K562 (cell line): ENCODE data around the gene SNIP1. TPM values are rescaled to one million over a fixed set of nuclear protein-coding genes. Genes with fewer than 3 reads are reported as not detected.

ENCODE experiments used
- ATAC-seq: fragments of 200-7000 bp; cut with Tn5 transposase; 3 replicates; pipeline ENCODE4 v1.9.1; 2020; ENCODE audit warnings: moderate library complexity
- BruUV-seq: library from RNA; stranded (reverse); fragments of 400-500 nt; replicated peaks from 2 replicates; lab custom pipeline; 2021; lab: Mats Ljungman, UMichigan
- CTCF ChIA-PET: fragments of 300-600 bp; formaldehyde crosslinking; extraction: SDS; loops from one replicate; lab custom pipeline; 2021; ENCODE audit warnings: low intra/inter-chr PET ratio; lab: Yijun Ruan, JAX
- POLR2A ChIA-PET: fragments of 300-600, 350-650 bp; sonication (Branson Sonifier 250); formaldehyde crosslinking; extraction: SDS; loops from one replicate; lab custom pipeline; 2021; ENCODE audit warnings: antibody characterized with exemption, inconsistent platforms; lab: Yijun Ruan, JAX
- DNase-seq, 4 experiments: peaks; one replicate each; pipeline versions ENCODE4 v3.0.0 to v3.0.0-alpha.2; 2011 to 2018; ENCODE audit warnings: low spot score in 3 of 4, mixed read lengths in 3 of 4; ENCODE audit errors: extremely low read depth in 1 of 4
- FAIRE-seq: peaks from 2 replicates; lab custom pipeline; 2011; peaks lifted over from hg19 to GRCh38; lab: Jason Lieb, UNC
- H2AFZ ChIP-seq: 2 replicates; pipeline ENCODE4 v1.6.0; 2011; ENCODE audit warnings: low read depth, low read length, control low read depth, inconsistent platforms
- H3K27ac ChIP-seq: fragments of 200-600 bp; 3 replicates; pipeline ENCODE4 v1.8.0; 2011; ENCODE audit warnings: low read depth, mild to moderate bottlenecking, control low read depth, inconsistent platforms, low read length, moderate library complexity, mixed read lengths; ENCODE audit errors: extremely low read depth
- H3K27me3 ChIP-seq, 2 experiments: fragments of 300-600 bp in 1 of 2; 2 replicates in 1 of 2; 3 replicates in 1 of 2; pipeline versions ENCODE4 v1.6.0 to v1.8.0; 2011; ENCODE audit warnings: inconsistent platforms in 2 of 2, low read length in 2 of 2, mild to moderate bottlenecking in 1 of 2, mixed read lengths in 1 of 2, moderate library complexity in 1 of 2; ENCODE audit not compliant: control insufficient read depth in 2 of 2, insufficient read depth in 2 of 2
- H3K36me3 ChIP-seq: fragments of 300-600 bp; 3 replicates; pipeline ENCODE4 v1.8.0; 2011; ENCODE audit warnings: mild to moderate bottlenecking, low read length, inconsistent platforms; ENCODE audit not compliant: control insufficient read depth, insufficient read depth
- H3K4me1 ChIP-seq, 2 experiments: fragments of 200-600 bp in 1 of 2; replicated peaks in 1 of 2; 2 replicates in 1 of 2; 3 replicates in 1 of 2; pipeline versions ENCODE4 v1.5.1 to v1.8.0; 2011; ENCODE audit warnings: inconsistent platforms in 2 of 2, low read length in 2 of 2, mild to moderate bottlenecking in 1 of 2, mixed read lengths in 1 of 2, moderate library complexity in 1 of 2; ENCODE audit not compliant: control insufficient read depth in 2 of 2, insufficient read depth in 2 of 2
- H3K4me2 ChIP-seq: 2 replicates; pipeline ENCODE4 v1.6.1; 2011; ENCODE audit warnings: low read length, control low read depth, inconsistent platforms, mixed read lengths; ENCODE audit not compliant: insufficient read depth
- H3K4me3 ChIP-seq: fragments of 200-600 bp; sonication (generic), shearing (Covaris generic); 2 replicates; pipeline ENCODE4 v1.5.1; 2016; ENCODE audit warnings: control low read depth, inconsistent platforms
- H3K79me2 ChIP-seq: fragments of 200-600 bp; 3 replicates; pipeline ENCODE4 v1.8.0; 2011; ENCODE audit warnings: low read length, inconsistent platforms; ENCODE audit not compliant: control insufficient read depth, insufficient read depth
- H3K9ac ChIP-seq, 2 experiments: 2 replicates each; pipeline versions ENCODE4 v1.6.0 to v1.6.1; 2011; ENCODE audit warnings: low read depth in 2 of 2, low read length in 2 of 2, control low read depth in 1 of 2, inconsistent platforms in 1 of 2, mild to moderate bottlenecking in 1 of 2, mixed read lengths in 1 of 2; ENCODE audit not compliant: insufficient read depth in 1 of 2
- H3K9me1 ChIP-seq: one replicate; pipeline ENCODE4 v1.6.0; 2011; ENCODE audit warnings: inconsistent platforms, mild to moderate bottlenecking, low read length, moderate library complexity; ENCODE audit not compliant: control insufficient read depth, insufficient read depth
- H3K9me3 ChIP-seq: replicated peaks from 2 replicates; pipeline ENCODE4 v1.5.1; 2011; ENCODE audit warnings: low read depth, low read length, inconsistent platforms; ENCODE audit not compliant: control insufficient read depth, insufficient read depth
- H4K20me1 ChIP-seq: replicated peaks from 2 replicates; pipeline ENCODE4 v1.6.1; 2011; ENCODE audit warnings: low read length, inconsistent platforms, mixed read lengths; ENCODE audit not compliant: control insufficient read depth, insufficient read depth
- C11orf30 ChIP-seq: fragments of 450-650 bp; IDR thresholded peaks from 2 replicates; pipeline ENCODE4 v1.6.1; 2016; ENCODE audit warnings: low read depth, mild to moderate bottlenecking
- CHD2 ChIP-seq: IDR thresholded peaks from 2 replicates; pipeline ENCODE4 v1.6.1; 2011; ENCODE audit warnings: low read depth, low read length
- FUS ChIP-seq: fragments of 200-400 bp; formaldehyde crosslinking; optimal IDR thresholded peaks from 2 replicates; pipeline ENCODE3; 2017; ENCODE audit warnings: low read depth, low read length
- NCOA2 ChIP-seq, 2 experiments: fragments of 450-650 bp; IDR thresholded peaks; 2 replicates each; pipeline ENCODE4 v1.6.1; 2018; ENCODE audit warnings: mild to moderate bottlenecking in 2 of 2, moderate library complexity in 1 of 2; ENCODE audit not compliant: partially characterized antibody in 2 of 2
- NFE2 ChIP-seq: IDR thresholded peaks from 2 replicates; pipeline ENCODE4 v1.6.1; 2014; ENCODE audit warnings: antibody characterized with exemption, low read depth
- ZNF324 ChIP-seq: fragments of 250-450 bp; sonication (Bioruptor Pico); IDR thresholded peaks from 2 replicates; pipeline ENCODE4 v1.4.0; 2020; ENCODE audit warnings: mild to moderate bottlenecking
- ZNF589 ChIP-seq: fragments of 200-800 bp; sonication (Bioruptor generic); IDR thresholded peaks from 2 replicates; pipeline ENCODE4 v1.6.1; 2016; ENCODE audit warnings: low read depth, missing genetic modification characterization, missing compliant biosample characterization
- in situ Hi-C: fragments of 300-500 bp; cut with MboI; formaldehyde crosslinking; loops from 4 replicates; pipeline ENCODE4 v1.15.0; 2018; ENCODE audit warnings: inconsistent platforms, mixed read lengths
- intact Hi-C: fragments of 100-400 bp; cut with micrococcal nuclease; formaldehyde crosslinking; loops from 2 replicates; pipeline ENCODE4 v1.14.2; 2022
- polyA plus RNA-seq, 8 experiments: library from polyadenylated mRNA; depleted of rRNA in 4 of 8; stranded (reverse) in 5 of 8; unstranded in 3 of 8; fragments of >200 nt; fragmentation: Nextera tagmentation in 2 of 8; fragmentation: Illumina TruSeq in 1 of 8; extraction: Ambion mirVana in 2 of 8; extraction: Trizol in 1 of 8; gene quantifications; 2 replicates each; pipeline versions ENCODE4 v1.2.1 to v1.2.3, GENCODE V29; 2011 to 2014; ENCODE audit warnings: inconsistent platforms in 1 of 8, missing spikeins in 1 of 8
- total RNA-seq, 7 experiments: library from RNA; depleted of rRNA in 6 of 7; stranded (reverse); fragments of >200 nt in 6 of 7; fragmentation: Illumina TruSeq in 2 of 7; extraction: Trizol in 2 of 7; gene quantifications; 2 replicates each; pipeline versions ENCODE4 v1.2.1 to v1.2.3, GENCODE V29; 2011 to 2021; ENCODE audit warnings: low replicate concordance in 1 of 7
- TF ChIP-seq, protein P1 (sequence below), 2 experiments: IDR thresholded peaks; 2 replicates each; pipeline ENCODE4 v1.6.1; 2012; ENCODE audit warnings: improper control_type of control experiment in 2 of 2, low read depth in 2 of 2, low read length in 2 of 2, borderline replicate concordance in 1 of 2
- TF ChIP-seq, protein P2 (sequence below): fragments of 250-450 bp; sonication (Bioruptor Pico); IDR thresholded peaks from 2 replicates; pipeline ENCODE4 v1.8.0; 2022; ENCODE audit warnings: inconsistent platforms
- TF ChIP-seq, protein P3 (sequence below): fragments of 450-650 bp; formaldehyde crosslinking; IDR thresholded peaks from 2 replicates; pipeline ENCODE4 v1.4.0; 2022; ENCODE audit warnings: missing genetic modification characterization

SNIP1 gene
- total and polyA plus RNA-seq, 9 of the 15 experiments (the other 6 are each of a cell fraction or from before 2014, with no cell fraction given): 2.9 to 25.9 (median 14.6) TPM

DNA sequence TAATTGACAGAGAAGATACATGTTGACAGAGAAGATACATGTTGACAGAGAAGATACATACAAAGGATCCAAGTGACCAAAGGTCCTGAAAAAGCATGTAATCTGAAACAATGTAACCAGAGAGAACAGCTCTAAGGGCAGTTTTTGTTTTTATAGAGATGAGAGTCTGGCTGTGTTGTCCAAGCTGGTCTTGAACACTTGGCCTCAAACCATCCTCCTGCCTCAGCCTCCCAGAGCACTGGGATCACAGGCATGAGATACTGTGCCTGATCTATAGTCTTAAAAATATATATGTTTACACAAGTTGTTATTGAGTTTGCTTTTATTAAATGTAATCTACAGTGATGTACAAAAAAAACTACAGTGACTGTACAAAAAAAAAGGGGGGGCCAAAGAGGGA, 52.0 kb downstream of the SNIP1 start:
- H3K36me3 ChIP-seq: peaks cover 82% of the 10 kb centered on the region
- ChIA-PET CTCF (no interaction called here), POLR2A (interaction anchor here (6.1 to 8.8 kb wide), 2 partner anchors 12 to 17 kb away, joined by 42 to 65 read pairs; partner anchors contain the start of gene MEAF6)

More for the DNA sequence above, 52.0 kb downstream of the SNIP1 start:
- BruUV-seq: no TSS peak
- H2AFZ ChIP-seq: no peak overlapping the region
- TF ChIP-seq, protein P1, sequence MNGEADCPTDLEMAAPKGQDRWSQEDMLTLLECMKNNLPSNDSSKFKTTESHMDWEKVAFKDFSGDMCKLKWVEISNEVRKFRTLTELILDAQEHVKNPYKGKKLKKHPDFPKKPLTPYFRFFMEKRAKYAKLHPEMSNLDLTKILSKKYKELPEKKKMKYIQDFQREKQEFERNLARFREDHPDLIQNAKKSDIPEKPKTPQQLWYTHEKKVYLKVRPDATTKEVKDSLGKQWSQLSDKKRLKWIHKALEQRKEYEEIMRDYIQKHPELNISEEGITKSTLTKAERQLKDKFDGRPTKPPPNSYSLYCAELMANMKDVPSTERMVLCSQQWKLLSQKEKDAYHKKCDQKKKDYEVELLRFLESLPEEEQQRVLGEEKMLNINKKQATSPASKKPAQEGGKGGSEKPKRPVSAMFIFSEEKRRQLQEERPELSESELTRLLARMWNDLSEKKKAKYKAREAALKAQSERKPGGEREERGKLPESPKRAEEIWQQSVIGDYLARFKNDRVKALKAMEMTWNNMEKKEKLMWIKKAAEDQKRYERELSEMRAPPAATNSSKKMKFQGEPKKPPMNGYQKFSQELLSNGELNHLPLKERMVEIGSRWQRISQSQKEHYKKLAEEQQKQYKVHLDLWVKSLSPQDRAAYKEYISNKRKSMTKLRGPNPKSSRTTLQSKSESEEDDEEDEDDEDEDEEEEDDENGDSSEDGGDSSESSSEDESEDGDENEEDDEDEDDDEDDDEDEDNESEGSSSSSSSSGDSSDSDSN (IDR thresholded peaks at IDR 0.05; ENCODE audit: borderline replicate concordance in 1 of 2, low read depth in 2 of 2, low read length in 2 of 2): no peak
- TF ChIP-seq CHD2 (no peak), ZNF324 (CRISPR knock-in tag) (no peak), NCOA2 (IDR thresholded peaks at IDR 0.05; ENCODE audit: partially characterized antibody in 2 of 2) (no peak), ZNF589 (no peak), C11orf30 (no peak), FUS (no peak), NFE2 (no peak)
- TF ChIP-seq, protein P2, sequence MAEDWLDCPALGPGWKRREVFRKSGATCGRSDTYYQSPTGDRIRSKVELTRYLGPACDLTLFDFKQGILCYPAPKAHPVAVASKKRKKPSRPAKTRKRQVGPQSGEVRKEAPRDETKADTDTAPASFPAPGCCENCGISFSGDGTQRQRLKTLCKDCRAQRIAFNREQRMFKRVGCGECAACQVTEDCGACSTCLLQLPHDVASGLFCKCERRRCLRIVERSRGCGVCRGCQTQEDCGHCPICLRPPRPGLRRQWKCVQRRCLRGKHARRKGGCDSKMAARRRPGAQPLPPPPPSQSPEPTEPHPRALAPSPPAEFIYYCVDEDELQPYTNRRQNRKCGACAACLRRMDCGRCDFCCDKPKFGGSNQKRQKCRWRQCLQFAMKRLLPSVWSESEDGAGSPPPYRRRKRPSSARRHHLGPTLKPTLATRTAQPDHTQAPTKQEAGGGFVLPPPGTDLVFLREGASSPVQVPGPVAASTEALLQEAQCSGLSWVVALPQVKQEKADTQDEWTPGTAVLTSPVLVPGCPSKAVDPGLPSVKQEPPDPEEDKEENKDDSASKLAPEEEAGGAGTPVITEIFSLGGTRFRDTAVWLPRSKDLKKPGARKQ (CRISPR knock-in tag): no peak
- TF ChIP-seq, protein P3, sequence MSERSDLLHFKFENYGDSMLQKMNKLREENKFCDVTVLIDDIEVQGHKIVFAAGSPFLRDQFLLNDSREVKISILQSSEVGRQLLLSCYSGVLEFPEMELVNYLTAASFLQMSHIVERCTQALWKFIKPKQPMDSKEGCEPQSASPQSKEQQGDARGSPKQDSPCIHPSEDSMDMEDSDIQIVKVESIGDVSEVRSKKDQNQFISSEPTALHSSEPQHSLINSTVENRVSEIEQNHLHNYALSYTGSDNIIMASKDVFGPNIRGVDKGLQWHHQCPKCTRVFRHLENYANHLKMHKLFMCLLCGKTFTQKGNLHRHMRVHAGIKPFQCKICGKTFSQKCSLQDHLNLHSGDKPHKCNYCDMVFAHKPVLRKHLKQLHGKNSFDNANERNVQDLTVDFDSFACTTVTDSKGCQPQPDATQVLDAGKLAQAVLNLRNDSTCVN (CRISPR knock-in tag): no peak
- H3K79me2 ChIP-seq: 0 out of 3 replicates have a peak, but pooled peaks cover 2% of the 10 kb centered on the region
- H3K4me2 ChIP-seq: no peak overlapping the region
- intact Hi-C loops (no loop called here), in situ Hi-C loops (no loop called here)
- H3K9me3 ChIP-seq: no peaks in the 10 kb centered on the region
- H4K20me1 ChIP-seq: no peaks in the 10 kb centered on the region
- FAIRE-seq (no peak), DNase-seq (no peak), ATAC-seq (no peak)
- H3K9ac ChIP-seq: no peak overlapping the region
- no peak overlapping the region for H3K4me3 ChIP-seq
- H3K4me1 ChIP-seq: 0 out of 5 replicates have a peak, but pooled peaks cover 0 to 4% of the 10 kb centered on the region in 2 experiments
- H3K9me1 ChIP-seq: no peaks in the 10 kb centered on the region
- no peaks in the 10 kb centered on the region for H3K27me3 ChIP-seq
- no peak overlapping the region for H3K27ac ChIP-seq
